ENCODE results near the gene PMS2.

PMS2 gene

GRCh38 chr7:6035165-6035564, 26.3 kb upstream of the PMS2 start:
- no peak for DNase-seq (ENCODE audit: low spot score)
- TF ChIP-seq CTCF (IDR thresholded peaks at IDR 0.05), result no peak
- H3K4me3 ChIP-seq, result no peak overlapping the region

GRCh38 chr7:6032641-6033040, 23.8 kb upstream of the PMS2 start:
- no peak for DNase-seq (ENCODE audit: low spot score)
- Histone ChIP-seq H3K27ac (no peak overlapping the region), H3K4me3 (no peak overlapping the region)
- no peak for TF ChIP-seq CTCF (IDR thresholded peaks at IDR 0.05)

More at GRCh38 chr7:6035165-6035564, 26.3 kb upstream of the PMS2 start:
- H3K27ac ChIP-seq, result no peak overlapping the region

GRCh38 chr7:6032167-6032566, 23.3 kb upstream of the PMS2 start:
- DNase-seq (ENCODE audit: low spot score), result no peak
- TF ChIP-seq CTCF (IDR thresholded peaks at IDR 0.05), result no peak
- Histone ChIP-seq H3K4me3 (no peak overlapping the region), H3K27ac (no peak overlapping the region)

GRCh38 chr7:6031567-6031966, 22.7 kb upstream of the PMS2 start:
- no peak for TF ChIP-seq CTCF (IDR thresholded peaks at IDR 0.05)
- no peak overlapping the region for H3K27ac ChIP-seq
- H3K4me3 ChIP-seq, result no peak overlapping the region
- DNase-seq (ENCODE audit: low spot score), result no peak

- H3K27ac ChIP-seq, result no peak within 1 kb of the TSS
- no peak for DNase-seq (ENCODE audit: low spot score)
- TF ChIP-seq CTCF (IDR thresholded peaks at IDR 0.05), result no peak
- H3K4me3 ChIP-seq, result no peak within 1 kb of the TSS
Observed at GRCh38 chr7:6030988-6031387, 22.1 kb upstream of the PMS2 start, which contains the start of gene ANKRD61. Gene ANKRD61, plus strand, starts transcription at chr7:6031376. Its CDS starts 0 bp downstream, at chr7:6031376.

- Histone ChIP-seq H3K27ac (no peak overlapping the region), H3K4me3 (no peak overlapping the region)
- DNase-seq (ENCODE audit: low spot score), result no peak
- TF ChIP-seq CTCF (IDR thresholded peaks at IDR 0.05), result no peak
Observed at GRCh38 chr7:6028563-6028962, 19.7 kb upstream of the PMS2 start.

GRCh38 chr7:6027806-6028365, 19.0 kb upstream of the PMS2 start:
- no peak for TF ChIP-seq CTCF (IDR thresholded peaks at IDR 0.05)
- Histone ChIP-seq H3K4me3 (no peak overlapping the region), H3K27ac (no peak overlapping the region)
- no peak for DNase-seq (ENCODE audit: low spot score)

Measured in coronary artery (tissue), 2 donors.